ENCODE measurements around the gene LTO1.

The LTO1 gene

GRCh38 chr11:69642913-69643632 is 32.1 kb downstream of the LTO1 start:
- DNase-seq (ENCODE audit: low read depth in 1 of 2, low spot score in 1 of 2): peak; percentile 64 to 70
- TF ChIP-seq CTCF (IDR thresholded peaks at IDR 0.05; ENCODE audit: insufficient read depth, low read length) (peak; percentile 69), REST (IDR thresholded peaks at IDR 0.05; ENCODE audit: insufficient replicate concordance, low read depth) (no peak), POLR2AphosphoS5 (IDR thresholded peaks at IDR 0.05; ENCODE audit: low read depth) (peak; percentile 28; the same call in 1 of the 2 replicates), GABPA (IDR thresholded peaks at IDR 0.05; ENCODE audit: low read depth) (no peak), SPI1 (IDR thresholded peaks at IDR 0.05; ENCODE audit: borderline replicate concordance, low read depth) (no peak)
- Histone ChIP-seq H3K27ac (replicated peaks) (no peak overlapping the region; the same call in 1 of the 2 replicates), H3K27me3 (ENCODE audit: insufficient read depth, poor library complexity, severe bottlenecking) (peaks cover 19% of the 10 kb centered on the region), H3K4me3 (replicated peaks; ENCODE audit: insufficient read depth, low read length) (peak overlapping the region; percentile 52)

GRCh38 chr11:69642549-69642912 is 32.6 kb downstream of the LTO1 start:
- Histone ChIP-seq H3K4me3 (replicated peaks; ENCODE audit: insufficient read depth, low read length) (peak overlapping the region; percentile 52), H3K27ac (replicated peaks) (peak overlapping the region; percentile 69), H3K27me3 (ENCODE audit: insufficient read depth, poor library complexity, severe bottlenecking) (peaks cover 24% of the 10 kb centered on the region)
- no peak for DNase-seq (ENCODE audit: low read depth in 1 of 2, low spot score in 1 of 2)
- TF ChIP-seq POLR2AphosphoS5 (IDR thresholded peaks at IDR 0.05; ENCODE audit: low read depth): 0 out of 2 replicates have a peak, but pooled peaks have one; percentile 10
- TF ChIP-seq SPI1 (IDR thresholded peaks at IDR 0.05; ENCODE audit: borderline replicate concordance, low read depth): no peak

GRCh38 chr11:69641681-69642548 is 33.2 kb downstream of the LTO1 start:
- H3K27ac ChIP-seq (replicated peaks): peak overlapping the region; percentile 69
- H3K27me3 ChIP-seq (ENCODE audit: insufficient read depth, poor library complexity, severe bottlenecking): peaks cover 30% of the 10 kb centered on the region
- no peak for DNase-seq (ENCODE audit: low read depth in 1 of 2, low spot score in 1 of 2)
- peak overlapping the region; percentile 52 for H3K4me3 ChIP-seq (replicated peaks; ENCODE audit: insufficient read depth, low read length)
- TF ChIP-seq GABPA (IDR thresholded peaks at IDR 0.05; ENCODE audit: low read depth) (no peak), SPI1 (IDR thresholded peaks at IDR 0.05; ENCODE audit: borderline replicate concordance, low read depth) (no peak), REST (IDR thresholded peaks at IDR 0.05; ENCODE audit: insufficient replicate concordance, low read depth) (no peak), POLR2AphosphoS5 (IDR thresholded peaks at IDR 0.05; ENCODE audit: low read depth) (no peak), CTCF (IDR thresholded peaks at IDR 0.05; ENCODE audit: insufficient read depth, low read length) (no peak)

GRCh38 chr11:69640995-69641581 is 34.1 kb downstream of the LTO1 start, which contains the start of gene CCND1:
TSS of gene CCND1 (plus strand) at chr11:69641156. CDS start at chr11:69641314, 158 bp downstream.
- Histone ChIP-seq H3K27ac (replicated peaks) (peak within 1 kb of the TSS; percentile 69), H3K27me3 (ENCODE audit: insufficient read depth, poor library complexity, severe bottlenecking) (peaks cover 33% of the 10 kb centered on the region), H3K4me3 (replicated peaks; ENCODE audit: insufficient read depth, low read length) (peak within 1 kb of the TSS; percentile 52)
- TF ChIP-seq CTCF (IDR thresholded peaks at IDR 0.05; ENCODE audit: insufficient read depth, low read length) (no peak), SPI1 (IDR thresholded peaks at IDR 0.05; ENCODE audit: borderline replicate concordance, low read depth) (no peak), REST (IDR thresholded peaks at IDR 0.05; ENCODE audit: insufficient replicate concordance, low read depth) (peak; percentile 27), GABPA (IDR thresholded peaks at IDR 0.05; ENCODE audit: low read depth) (no peak), POLR2AphosphoS5 (IDR thresholded peaks at IDR 0.05; ENCODE audit: low read depth) (peak; percentile 87)
- DNase-seq (ENCODE audit: low read depth in 1 of 2, low spot score in 1 of 2): peak; percentile 33 to 75

Measured in HL-60 (cell line).